ENCODE data around the gene PNLIPRP1.

PNLIPRP1 gene

GRCh38 chr10:116590590-116591444, at the start of gene PNLIPRP1:
Gene PNLIPRP1 (plus strand): TSS chr10:116590959. CDS start chr10:116591130, 171 bp downstream.
- no peak for DNase-seq

GRCh38 chr10:116542007-116542677, 48.6 kb upstream of the PNLIPRP1 start:
- no peak for DNase-seq

- no peak for DNase-seq
Observed at GRCh38 chr10:116545122-116545521, 45.6 kb upstream of the PNLIPRP1 start.

- no peak for DNase-seq
Observed at GRCh38 chr10:116545756-116546155, 45.0 kb upstream of the PNLIPRP1 start, which contains the start of gene PNLIP. Gene PNLIP (plus strand): TSS chr10:116545931. CDS start chr10:116546093, 162 bp downstream.

GRCh38 chr10:116548301-116548700, 42.5 kb upstream of the PNLIPRP1 start:
- DNase-seq: no peak

- DNase-seq: no peak
Observed at GRCh38 chr10:116553378-116553980, 37.3 kb upstream of the PNLIPRP1 start.

- DNase-seq: no peak
Observed at GRCh38 chr10:116554628-116555027, 36.1 kb upstream of the PNLIPRP1 start.

GRCh38 chr10:116555880-116556279, 34.9 kb upstream of the PNLIPRP1 start:
- no peak for DNase-seq

GRCh38 chr10:116557305-116557880, 33.4 kb upstream of the PNLIPRP1 start:
- DNase-seq: no peak

GRCh38 chr10:116565534-116565933, 25.2 kb upstream of the PNLIPRP1 start:
- no peak for DNase-seq

GRCh38 chr10:116566932-116567331, 23.8 kb upstream of the PNLIPRP1 start:
- DNase-seq: no peak

- no peak for DNase-seq
Observed at GRCh38 chr10:116567335-116567734, 23.4 kb upstream of the PNLIPRP1 start.

- no peak for DNase-seq
Observed at GRCh38 chr10:116574797-116575196, 16.0 kb upstream of the PNLIPRP1 start.

GRCh38 chr10:116587878-116588591, 2.7 kb upstream of the PNLIPRP1 start:
- no peak for DNase-seq

- no peak for DNase-seq
Observed at GRCh38 chr10:116588995-116589394, 1.8 kb upstream of the PNLIPRP1 start.

GRCh38 chr10:116589926-116590325, 833 bp upstream of the PNLIPRP1 start:
- no peak for DNase-seq

GRCh38 chr10:116593139-116593740, 2.5 kb downstream of the PNLIPRP1 start:
- DNase-seq: no peak

GRCh38 chr10:116594525-116595035, 3.8 kb downstream of the PNLIPRP1 start:
- DNase-seq: no peak

GRCh38 chr10:116596062-116596461, 5.3 kb downstream of the PNLIPRP1 start:
- no peak for DNase-seq

GRCh38 chr10:116597543-116597942, 6.8 kb downstream of the PNLIPRP1 start:
- no peak for DNase-seq

- no peak for DNase-seq
Observed at GRCh38 chr10:116598329-116598728, 7.6 kb downstream of the PNLIPRP1 start.

- no peak for DNase-seq
Observed at GRCh38 chr10:116599991-116600390, 9.2 kb downstream of the PNLIPRP1 start.

Data from activated naive CD4-positive, alpha-beta T cell treated with anti-CD3 and anti-CD28 coated beads, Interleukin-2, amount 50 U/mL, for 16 hours (primary cell).